ENCODE data around the gene PIEZO2. TPM values are rescaled to one million over a fixed set of nuclear protein-coding genes. Genes with fewer than 3 reads are reported as not detected.

PIEZO2 gene
- total and polyA plus RNA-seq, 9 donors: 19.3 to 55.4 (median 35.3) TPM

GRCh38 chr18:10793730-10794370 is 355.5 kb downstream of the PIEZO2 start:
- peaks cover 5% of the 10 kb centered on the region for H3K36me3 ChIP-seq (ENCODE audit: control insufficient read depth, insufficient read depth, low read length)

DNA sequence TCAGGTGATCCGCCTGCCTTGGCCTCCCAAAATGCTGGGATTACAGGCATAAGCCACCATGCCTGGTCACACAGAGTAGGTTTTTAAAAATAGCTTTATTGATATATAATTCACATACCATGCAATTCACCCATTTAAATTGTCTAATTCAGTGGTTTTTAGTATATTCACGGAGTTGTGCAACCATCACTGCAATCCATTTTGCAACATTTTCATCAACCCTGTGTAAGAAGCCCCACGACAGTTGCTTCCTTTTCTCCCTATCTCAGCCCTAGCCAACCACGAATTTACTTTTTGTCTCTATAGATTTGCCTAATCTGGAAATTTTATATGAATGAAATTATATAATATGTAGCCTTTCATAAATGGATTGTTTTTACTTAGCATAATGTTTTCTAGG is 357.2 kb downstream of the PIEZO2 start:
- no peaks in the 10 kb centered on the region for H3K4me1 ChIP-seq (ENCODE audit: control insufficient read depth, insufficient read depth, low read length)
- no peak for DNase-seq
- WGBS (ENCODE audit: insufficient coverage): no CpG with 5 or more reads among the region's 4 CpGs
- no peaks in the 10 kb centered on the region for H3K9me3 ChIP-seq (replicated peaks; ENCODE audit: control insufficient read depth, low read depth, low read length)
- no peak overlapping the region for H3K4me3 ChIP-seq (ENCODE audit: low read length)
- no peak overlapping the region for H3K27ac ChIP-seq (ENCODE audit: low read length)
- H3K27me3 ChIP-seq (ENCODE audit: control insufficient read depth, insufficient read depth, low read length): no peaks in the 10 kb centered on the region
- H3K36me3 ChIP-seq (ENCODE audit: control insufficient read depth, insufficient read depth, low read length): peaks cover 3% of the 10 kb centered on the region

More at GRCh38 chr18:10793730-10794370, 355.5 kb downstream of the PIEZO2 start:
- DNase-seq: no peak
- Histone ChIP-seq H3K4me3 (ENCODE audit: low read length) (no peak overlapping the region), H3K9me3 (replicated peaks; ENCODE audit: control insufficient read depth, low read depth, low read length) (no peaks in the 10 kb centered on the region), H3K4me1 (ENCODE audit: control insufficient read depth, insufficient read depth, low read length) (no peaks in the 10 kb centered on the region), H3K27ac (ENCODE audit: low read length) (no peak overlapping the region), H3K27me3 (ENCODE audit: control insufficient read depth, insufficient read depth, low read length) (no peaks in the 10 kb centered on the region)
- WGBS (ENCODE audit: insufficient coverage): no CpG with 5 or more reads among the region's 4 CpGs

GRCh38 chr18:10791169-10791831 is 358.1 kb downstream of the PIEZO2 start:
- Histone ChIP-seq H3K27ac (ENCODE audit: low read length) (no peak overlapping the region), H3K4me3 (ENCODE audit: low read length) (no peak overlapping the region), H3K9me3 (replicated peaks; ENCODE audit: control insufficient read depth, low read depth, low read length) (no peaks in the 10 kb centered on the region), H3K36me3 (ENCODE audit: control insufficient read depth, insufficient read depth, low read length) (peaks cover 3% of the 10 kb centered on the region), H3K27me3 (ENCODE audit: control insufficient read depth, insufficient read depth, low read length) (no peaks in the 10 kb centered on the region), H3K4me1 (ENCODE audit: control insufficient read depth, insufficient read depth, low read length) (no peaks in the 10 kb centered on the region)
- WGBS (ENCODE audit: insufficient coverage): 80% methylated on average over 2 of the region's 7 CpGs
- peak; percentile 45 for DNase-seq

DNA sequence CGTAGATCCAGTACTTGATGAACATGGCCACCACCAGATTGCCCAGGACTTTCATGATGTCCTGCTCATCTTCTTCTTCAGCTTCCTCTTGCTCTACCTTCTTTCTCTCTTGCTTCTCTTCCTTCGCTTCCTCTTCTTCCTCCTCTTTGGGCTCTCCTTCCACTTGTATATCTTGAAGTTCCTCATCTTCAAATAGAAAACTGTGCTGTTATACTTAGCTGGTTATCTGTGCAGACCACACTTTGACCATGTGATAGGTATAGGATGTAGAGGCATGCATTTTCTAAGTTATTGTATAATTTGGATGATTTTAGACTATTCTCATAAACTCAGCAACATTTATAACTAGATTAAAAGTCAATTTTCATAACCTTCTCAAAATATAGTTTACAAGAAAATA is 360.2 kb downstream of the PIEZO2 start:
- H3K36me3 ChIP-seq (ENCODE audit: control insufficient read depth, insufficient read depth, low read length): peaks cover 3% of the 10 kb centered on the region
- no peaks in the 10 kb centered on the region for H3K9me3 ChIP-seq (replicated peaks; ENCODE audit: control insufficient read depth, low read depth, low read length)
- H3K27me3 ChIP-seq (ENCODE audit: control insufficient read depth, insufficient read depth, low read length): no peaks in the 10 kb centered on the region
- WGBS (ENCODE audit: insufficient coverage): 91% methylated on average over 1 of the region's 2 CpGs
- DNase-seq: no peak
- no peaks in the 10 kb centered on the region for H3K4me1 ChIP-seq (ENCODE audit: control insufficient read depth, insufficient read depth, low read length)
- no peak overlapping the region for H3K4me3 ChIP-seq (ENCODE audit: low read length)
- H3K27ac ChIP-seq (ENCODE audit: low read length): no peak overlapping the region

- no peak overlapping the region for H3K4me3 ChIP-seq (ENCODE audit: low read length)
- no peak overlapping the region for H3K27ac ChIP-seq (ENCODE audit: low read length)
- H3K27me3 ChIP-seq (ENCODE audit: control insufficient read depth, insufficient read depth, low read length): no peaks in the 10 kb centered on the region
- H3K9me3 ChIP-seq (replicated peaks; ENCODE audit: control insufficient read depth, low read depth, low read length): no peaks in the 10 kb centered on the region
- DNase-seq: peak; percentile 79
- H3K36me3 ChIP-seq (ENCODE audit: control insufficient read depth, insufficient read depth, low read length): peaks cover 3% of the 10 kb centered on the region
- WGBS (ENCODE audit: insufficient coverage): 60% methylated on average over 1 of the region's 5 CpGs
- no peaks in the 10 kb centered on the region for H3K4me1 ChIP-seq (ENCODE audit: control insufficient read depth, insufficient read depth, low read length)
Observed at GRCh38 chr18:10787293-10787901, 362.0 kb downstream of the PIEZO2 start.

GRCh38 chr18:10785798-10786197 is 363.6 kb downstream of the PIEZO2 start:
- H3K27me3 ChIP-seq (ENCODE audit: control insufficient read depth, insufficient read depth, low read length): no peaks in the 10 kb centered on the region
- no peak overlapping the region for H3K4me3 ChIP-seq (ENCODE audit: low read length)
- 65% methylated on average over 3 of the region's 3 CpGs for WGBS (ENCODE audit: insufficient coverage)
- no peaks in the 10 kb centered on the region for H3K4me1 ChIP-seq (ENCODE audit: control insufficient read depth, insufficient read depth, low read length)
- no peak overlapping the region for H3K27ac ChIP-seq (ENCODE audit: low read length)
- H3K36me3 ChIP-seq (ENCODE audit: control insufficient read depth, insufficient read depth, low read length): peaks cover 3% of the 10 kb centered on the region
- H3K9me3 ChIP-seq (replicated peaks; ENCODE audit: control insufficient read depth, low read depth, low read length): no peaks in the 10 kb centered on the region
- DNase-seq: no peak

DNA sequence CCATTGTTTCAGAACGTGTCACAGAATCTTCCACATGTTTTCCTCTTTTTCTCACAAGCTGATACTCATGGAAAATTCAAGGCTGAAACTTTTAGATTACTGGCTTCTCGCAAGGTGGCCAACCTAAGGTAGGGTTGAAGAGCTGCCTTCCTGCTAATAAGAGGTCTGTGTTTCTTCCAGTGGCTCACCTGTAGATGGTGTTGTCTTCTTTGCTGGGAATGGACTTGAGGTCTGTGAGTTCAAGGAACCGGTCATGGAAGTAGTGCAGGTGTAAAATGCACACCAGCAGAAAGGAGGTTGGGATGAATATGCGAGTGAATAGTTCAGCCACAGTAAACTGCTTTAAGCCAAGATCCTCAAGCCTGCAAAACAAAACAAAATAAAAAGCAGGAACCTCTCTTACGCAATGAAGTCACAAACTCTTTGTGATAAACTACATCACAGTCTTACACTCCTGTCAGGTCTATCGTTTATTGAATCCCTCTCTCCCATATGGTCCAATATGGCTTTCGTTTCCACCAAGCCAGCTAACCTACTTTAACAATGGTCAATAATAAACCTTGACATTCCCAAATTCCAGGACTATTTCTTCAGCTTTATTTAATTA is 364.7 kb downstream of the PIEZO2 start:
- DNase-seq: no peak
- 94% methylated on average over 4 of the region's 7 CpGs for WGBS (ENCODE audit: insufficient coverage)

GRCh38 chr18:10783941-10784340 is 365.4 kb downstream of the PIEZO2 start:
- Histone ChIP-seq H3K4me3 (ENCODE audit: low read length) (no peak overlapping the region), H3K27me3 (ENCODE audit: control insufficient read depth, insufficient read depth, low read length) (no peaks in the 10 kb centered on the region), H3K36me3 (ENCODE audit: control insufficient read depth, insufficient read depth, low read length) (peaks cover under 1% of the 10 kb centered on the region), H3K4me1 (ENCODE audit: control insufficient read depth, insufficient read depth, low read length) (no peaks in the 10 kb centered on the region), H3K9me3 (replicated peaks; ENCODE audit: control insufficient read depth, low read depth, low read length) (no peaks in the 10 kb centered on the region), H3K27ac (ENCODE audit: low read length) (no peak overlapping the region)
- DNase-seq: no peak
- WGBS (ENCODE audit: insufficient coverage): 80% methylated on average over 1 of the region's 5 CpGs

More for the DNA sequence above, 364.7 kb downstream of the PIEZO2 start:
- H3K27me3 ChIP-seq (ENCODE audit: control insufficient read depth, insufficient read depth, low read length): no peaks in the 10 kb centered on the region
- H3K4me1 ChIP-seq (ENCODE audit: control insufficient read depth, insufficient read depth, low read length): no peaks in the 10 kb centered on the region
- no peak overlapping the region for H3K27ac ChIP-seq (ENCODE audit: low read length)
- no peaks in the 10 kb centered on the region for H3K9me3 ChIP-seq (replicated peaks; ENCODE audit: control insufficient read depth, low read depth, low read length)
- peaks cover 3% of the 10 kb centered on the region for H3K36me3 ChIP-seq (ENCODE audit: control insufficient read depth, insufficient read depth, low read length)
- H3K4me3 ChIP-seq (ENCODE audit: low read length): no peak overlapping the region

GRCh38 chr18:10776493-10776892 is 372.9 kb downstream of the PIEZO2 start:
- Histone ChIP-seq H3K27ac (ENCODE audit: low read length) (peak overlapping the region; percentile 17), H3K9me3 (replicated peaks; ENCODE audit: control insufficient read depth, low read depth, low read length) (no peaks in the 10 kb centered on the region), H3K36me3 (ENCODE audit: control insufficient read depth, insufficient read depth, low read length) (peaks cover 4% of the 10 kb centered on the region), H3K27me3 (ENCODE audit: control insufficient read depth, insufficient read depth, low read length) (no peaks in the 10 kb centered on the region), H3K4me1 (ENCODE audit: control insufficient read depth, insufficient read depth, low read length) (no peaks in the 10 kb centered on the region), H3K4me3 (ENCODE audit: low read length) (no peak overlapping the region)
- WGBS (ENCODE audit: insufficient coverage): no CpG with 5 or more reads among the region's 6 CpGs
- peak; percentile 91 for DNase-seq

GRCh38 chr18:10775026-10775425 is 374.3 kb downstream of the PIEZO2 start:
- H3K4me1 ChIP-seq (ENCODE audit: control insufficient read depth, insufficient read depth, low read length): no peaks in the 10 kb centered on the region
- no peaks in the 10 kb centered on the region for H3K27me3 ChIP-seq (ENCODE audit: control insufficient read depth, insufficient read depth, low read length)
- WGBS (ENCODE audit: insufficient coverage): no CpG with 5 or more reads among the region's 5 CpGs
- no peak for DNase-seq
- no peak overlapping the region for H3K4me3 ChIP-seq (ENCODE audit: low read length)
- H3K36me3 ChIP-seq (ENCODE audit: control insufficient read depth, insufficient read depth, low read length): peaks cover 4% of the 10 kb centered on the region
- H3K9me3 ChIP-seq (replicated peaks; ENCODE audit: control insufficient read depth, low read depth, low read length): no peaks in the 10 kb centered on the region
- no peak overlapping the region for H3K27ac ChIP-seq (ENCODE audit: low read length)

All from muscle of leg (tissue), 11 donors.